GM12878 (cell line): ENCODE measurements around the gene YY1. TPM values are rescaled to one million over a fixed set of nuclear protein-coding genes. Genes with fewer than 3 reads are reported as not detected.
A peak's percentile ranks its signal among the peaks of the same experiment; 100 is the strongest.

Source experiments
- CBX5 ChIP-seq: sonication (generic); IDR thresholded peaks from 2 replicates; pipeline ENCODE4 v1.6.1; 2016; ENCODE audit warnings: low read depth, moderate library complexity, mild to moderate bottlenecking, inconsistent platforms
- CHD2 ChIP-seq: IDR thresholded peaks from 2 replicates; pipeline ENCODE4 v1.6.1; 2011; ENCODE audit warnings: low read depth, low read length, improper control_type of control experiment, borderline replicate concordance
- CHD4 ChIP-seq: fragments of 200-600 bp; sonication (generic); IDR thresholded peaks from 2 replicates; pipeline ENCODE4 v1.6.1; 2016; ENCODE audit warnings: mild to moderate bottlenecking
- ETV6 ChIP-seq, 2 experiments: fragments of 450-650 bp in 1 of 2; IDR thresholded peaks in 1 of 2; conservative IDR thresholded peaks in 1 of 2; 2 replicates each; pipeline ENCODE4 v1.6.1; 2014; ENCODE audit warnings: antibody characterized with exemption in 1 of 2, borderline replicate concordance in 1 of 2, low read depth in 1 of 2, mild to moderate bottlenecking in 1 of 2, moderate library complexity in 1 of 2
- GABPA ChIP-seq: IDR thresholded peaks from 2 replicates; pipeline ENCODE4 v1.6.1; 2014; ENCODE audit warnings: antibody characterized with exemption, low read depth, mild to moderate bottlenecking, inconsistent platforms
- IKZF2 ChIP-seq, 2 experiments: fragments of 450-650 bp; IDR thresholded peaks; 2 replicates each; pipeline ENCODE4 v1.6.1; 2017; ENCODE audit warnings: mild to moderate bottlenecking in 2 of 2, moderate library complexity in 2 of 2
- MAX ChIP-seq: IDR thresholded peaks from 2 replicates; pipeline ENCODE4 v1.6.1; 2012; ENCODE audit warnings: low read depth, low read length, improper control_type of control experiment
- NBN ChIP-seq: fragments of 450-650 bp; IDR thresholded peaks from 2 replicates; pipeline ENCODE4 v1.6.1; 2016
- NFYB ChIP-seq: IDR thresholded peaks from 2 replicates; pipeline ENCODE4 v1.6.1; 2011; ENCODE audit warnings: low read depth, mild to moderate bottlenecking, low read length, improper control_type of control experiment, moderate library complexity; ENCODE audit not compliant: insufficient read depth
- RCOR1 ChIP-seq: conservative IDR thresholded peaks from 2 replicates; pipeline ENCODE4 v1.6.1; 2012; ENCODE audit warnings: low read depth, low read length, improper control_type of control experiment
- RELB ChIP-seq: fragments of 450-650 bp; IDR thresholded peaks from 2 replicates; pipeline ENCODE4 v1.6.1; 2017; ENCODE audit warnings: low read depth, mild to moderate bottlenecking, moderate library complexity
- REST ChIP-seq: IDR thresholded peaks from 2 replicates; pipeline ENCODE4 v1.6.1; 2012; ENCODE audit warnings: mild to moderate bottlenecking, low read depth, low read length
- TCF12 ChIP-seq: IDR thresholded peaks from 2 replicates; pipeline ENCODE4 v1.6.1; 2011; ENCODE audit warnings: low read depth, mild to moderate bottlenecking, low read length
- ZNF384 ChIP-seq: IDR thresholded peaks from 2 replicates; pipeline ENCODE4 v1.6.1; 2012; ENCODE audit warnings: low read depth, mild to moderate bottlenecking, low read length, improper control_type of control experiment, borderline replicate concordance
- polyA plus RNA-seq, 11 experiments: library from polyadenylated mRNA; depleted of rRNA in 4 of 11; unstranded in 6 of 11; stranded (reverse) in 5 of 11; fragments of >200 nt; fragmentation: Nextera tagmentation in 4 of 11; fragmentation: Illumina TruSeq in 1 of 11; extraction: Ambion mirVana in 4 of 11; extraction: Trizol in 1 of 11; gene quantifications; 1 replicate in 1 of 11; 2 replicates in 10 of 11; pipeline versions ENCODE4 v1.2.1 to v1.2.3, GENCODE V29; 2011 to 2016; ENCODE audit warnings: inconsistent platforms in 2 of 11, missing spikeins in 2 of 11, low read depth in 1 of 11
- total RNA-seq, 4 experiments: library from RNA; depleted of rRNA in 3 of 4; stranded (reverse); fragments of >200 nt in 3 of 4; fragmentation: Illumina TruSeq in 1 of 4; extraction: Trizol in 1 of 4; gene quantifications; 2 replicates each; pipeline versions ENCODE4 v1.2.1 to v1.2.3, GENCODE V29; 2013 to 2021
- TF ChIP-seq, protein P1 (sequence below): fragments of 450-650 bp; IDR thresholded peaks from 2 replicates; pipeline ENCODE4 v1.6.1; 2016; ENCODE audit warnings: mild to moderate bottlenecking, moderate library complexity, borderline replicate concordance
- TF ChIP-seq, protein P2 (sequence below), 3 experiments: IDR thresholded peaks in 2 of 3; conservative IDR thresholded peaks in 1 of 3; 2 replicates each; pipeline ENCODE4 v1.5.1; 2011; ENCODE audit warnings: low read depth in 3 of 3, low read length in 3 of 3, mild to moderate bottlenecking in 3 of 3, control low read depth in 2 of 3, moderate library complexity in 2 of 3, inconsistent platforms in 1 of 3, mixed read lengths in 1 of 3; ENCODE audit not compliant: control insufficient read depth in 2 of 3, insufficient read depth in 1 of 3; ENCODE audit errors: extremely low read depth in 1 of 3

YY1 gene
- total and polyA plus RNA-seq, 10 of the 15 experiments (the other 5 are each of a cell fraction or from before 2014, with no cell fraction given): 23.7 to 74.0 (median 39.9) TPM

- no peak for TF ChIP-seq RCOR1
- no peak for TF ChIP-seq NFYB
- no peak for TF ChIP-seq TCF12
- TF ChIP-seq RELB: no peak
- no peak for TF ChIP-seq MAX
- no peak for TF ChIP-seq CBX5
- no peak for TF ChIP-seq ZNF384
- TF ChIP-seq CHD4: no peak
- no peak for TF ChIP-seq NBN
- no peak for TF ChIP-seq CHD2
- no peak for TF ChIP-seq REST
- TF ChIP-seq IKZF2 (IDR thresholded peaks at IDR 0.05): 0 out of 4 replicates have a peak, but pooled peaks of 1 of the 2 experiments have one; percentile 3
- TF ChIP-seq, protein P1, sequence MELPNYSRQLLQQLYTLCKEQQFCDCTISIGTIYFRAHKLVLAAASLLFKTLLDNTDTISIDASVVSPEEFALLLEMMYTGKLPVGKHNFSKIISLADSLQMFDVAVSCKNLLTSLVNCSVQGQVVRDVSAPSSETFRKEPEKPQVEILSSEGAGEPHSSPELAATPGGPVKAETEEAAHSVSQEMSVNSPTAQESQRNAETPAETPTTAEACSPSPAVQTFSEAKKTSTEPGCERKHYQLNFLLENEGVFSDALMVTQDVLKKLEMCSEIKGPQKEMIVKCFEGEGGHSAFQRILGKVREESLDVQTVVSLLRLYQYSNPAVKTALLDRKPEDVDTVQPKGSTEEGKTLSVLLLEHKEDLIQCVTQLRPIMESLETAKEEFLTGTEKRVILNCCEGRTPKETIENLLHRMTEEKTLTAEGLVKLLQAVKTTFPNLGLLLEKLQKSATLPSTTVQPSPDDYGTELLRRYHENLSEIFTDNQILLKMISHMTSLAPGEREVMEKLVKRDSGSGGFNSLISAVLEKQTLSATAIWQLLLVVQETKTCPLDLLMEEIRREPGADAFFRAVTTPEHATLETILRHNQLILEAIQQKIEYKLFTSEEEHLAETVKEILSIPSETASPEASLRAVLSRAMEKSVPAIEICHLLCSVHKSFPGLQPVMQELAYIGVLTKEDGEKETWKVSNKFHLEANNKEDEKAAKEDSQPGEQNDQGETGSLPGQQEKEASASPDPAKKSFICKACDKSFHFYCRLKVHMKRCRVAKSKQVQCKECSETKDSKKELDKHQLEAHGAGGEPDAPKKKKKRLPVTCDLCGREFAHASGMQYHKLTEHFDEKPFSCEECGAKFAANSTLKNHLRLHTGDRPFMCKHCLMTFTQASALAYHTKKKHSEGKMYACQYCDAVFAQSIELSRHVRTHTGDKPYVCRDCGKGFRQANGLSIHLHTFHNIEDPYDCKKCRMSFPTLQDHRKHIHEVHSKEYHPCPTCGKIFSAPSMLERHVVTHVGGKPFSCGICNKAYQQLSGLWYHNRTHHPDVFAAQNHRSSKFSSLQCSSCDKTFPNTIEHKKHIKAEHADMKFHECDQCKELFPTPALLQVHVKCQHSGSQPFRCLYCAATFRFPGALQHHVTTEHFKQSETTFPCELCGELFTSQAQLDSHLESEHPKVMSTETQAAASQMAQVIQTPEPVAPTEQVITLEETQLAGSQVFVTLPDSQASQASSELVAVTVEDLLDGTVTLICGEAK: no peak
- no peak for TF ChIP-seq GABPA
- TF ChIP-seq, protein P2, sequence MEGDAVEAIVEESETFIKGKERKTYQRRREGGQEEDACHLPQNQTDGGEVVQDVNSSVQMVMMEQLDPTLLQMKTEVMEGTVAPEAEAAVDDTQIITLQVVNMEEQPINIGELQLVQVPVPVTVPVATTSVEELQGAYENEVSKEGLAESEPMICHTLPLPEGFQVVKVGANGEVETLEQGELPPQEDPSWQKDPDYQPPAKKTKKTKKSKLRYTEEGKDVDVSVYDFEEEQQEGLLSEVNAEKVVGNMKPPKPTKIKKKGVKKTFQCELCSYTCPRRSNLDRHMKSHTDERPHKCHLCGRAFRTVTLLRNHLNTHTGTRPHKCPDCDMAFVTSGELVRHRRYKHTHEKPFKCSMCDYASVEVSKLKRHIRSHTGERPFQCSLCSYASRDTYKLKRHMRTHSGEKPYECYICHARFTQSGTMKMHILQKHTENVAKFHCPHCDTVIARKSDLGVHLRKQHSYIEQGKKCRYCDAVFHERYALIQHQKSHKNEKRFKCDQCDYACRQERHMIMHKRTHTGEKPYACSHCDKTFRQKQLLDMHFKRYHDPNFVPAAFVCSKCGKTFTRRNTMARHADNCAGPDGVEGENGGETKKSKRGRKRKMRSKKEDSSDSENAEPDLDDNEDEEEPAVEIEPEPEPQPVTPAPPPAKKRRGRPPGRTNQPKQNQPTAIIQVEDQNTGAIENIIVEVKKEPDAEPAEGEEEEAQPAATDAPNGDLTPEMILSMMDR (IDR thresholded peaks at IDR 0.05 in 2 of 3, conservative IDR thresholded peaks at IDR 0.05 in 1 of 3; ENCODE audit: control insufficient read depth in 2 of 3, extremely low read depth in 1 of 3, insufficient read depth in 1 of 3, low read depth in 3 of 3, low read length in 3 of 3): peak in 1 of 3 experiments; percentile 24; a peak in 3 of 6 replicates
- TF ChIP-seq ETV6 (conservative IDR thresholded peaks at IDR 0.05 in 1 of 2, IDR thresholded peaks at IDR 0.05 in 1 of 2; ENCODE audit: borderline replicate concordance in 1 of 2, low read depth in 1 of 2): no peak
Observed at GRCh38 chr14:100193417-100194357, 45.3 kb upstream of the YY1 start (continued).
